ENCODE measurements around the gene CRYM.
"Not testable (repeated sequence)": the region's sequence is repeated elsewhere in the genome, so short reads cannot be mapped to it uniquely, and the experiment has no call there.

CRYM gene

DNA sequence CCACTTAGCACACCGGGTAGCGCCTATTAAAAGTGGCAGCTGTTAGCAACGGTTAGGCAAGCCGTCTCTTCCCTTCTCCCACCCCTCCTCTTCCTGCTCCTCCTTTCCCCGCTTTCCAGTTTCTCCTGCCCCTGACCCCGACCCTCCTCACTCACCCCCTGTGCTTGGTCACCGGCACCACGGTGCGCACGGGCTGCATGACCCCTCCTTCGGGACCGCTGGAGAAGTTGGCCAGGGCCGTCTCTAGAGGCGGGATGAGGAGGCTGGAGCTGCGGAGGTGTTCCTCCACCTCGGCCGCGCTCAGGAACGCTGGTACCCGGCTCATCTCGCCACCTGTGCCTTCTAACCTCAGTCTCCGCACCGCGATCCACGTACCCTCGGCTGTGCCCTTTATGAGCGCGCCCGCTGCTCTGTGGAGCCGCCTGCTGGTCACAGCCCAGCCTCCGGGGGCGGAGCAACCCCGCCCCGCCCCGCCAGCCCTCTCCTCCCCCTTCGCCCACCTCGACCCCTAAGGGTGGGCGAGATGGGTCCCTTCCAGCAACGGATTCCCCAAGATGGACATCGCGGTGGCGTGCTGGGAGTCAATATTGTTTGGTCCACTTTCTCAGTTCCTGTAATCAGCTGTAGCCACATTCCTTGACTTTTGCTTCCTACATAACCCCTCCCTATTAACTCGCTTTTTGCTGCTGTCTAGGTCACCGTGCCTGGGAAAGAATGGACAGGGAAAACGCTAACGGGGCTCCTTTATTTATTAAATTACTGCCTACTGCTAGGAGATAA lies at the start of gene CRYM:
Gene CRYM, minus strand, starts transcription at position 364 of the 780 bp plus-strand sequence. Its CDS starts 39 bp downstream, at position 325.
- DNase-seq, result peak; percentile 80

DNA sequence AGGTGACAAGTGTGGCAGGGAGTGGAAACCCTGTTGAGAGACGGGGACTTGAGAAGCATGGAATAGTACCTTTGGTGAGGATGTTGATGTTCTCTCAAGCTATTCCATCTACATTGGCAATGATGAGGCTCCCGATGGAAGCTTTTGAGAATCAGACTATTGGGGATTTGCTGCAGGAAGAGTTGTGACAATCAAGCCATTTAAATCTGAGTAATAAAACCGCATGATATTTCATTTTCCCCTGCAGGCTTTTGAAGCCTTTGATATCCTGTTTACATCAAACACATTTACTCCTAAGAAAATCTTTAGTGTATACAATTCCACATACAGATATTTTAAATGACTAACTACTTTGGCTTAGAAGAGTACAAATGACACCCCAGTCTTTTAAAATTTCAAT lies 49.0 kb upstream of the CRYM start:
- DNase-seq, result no peak

DNA sequence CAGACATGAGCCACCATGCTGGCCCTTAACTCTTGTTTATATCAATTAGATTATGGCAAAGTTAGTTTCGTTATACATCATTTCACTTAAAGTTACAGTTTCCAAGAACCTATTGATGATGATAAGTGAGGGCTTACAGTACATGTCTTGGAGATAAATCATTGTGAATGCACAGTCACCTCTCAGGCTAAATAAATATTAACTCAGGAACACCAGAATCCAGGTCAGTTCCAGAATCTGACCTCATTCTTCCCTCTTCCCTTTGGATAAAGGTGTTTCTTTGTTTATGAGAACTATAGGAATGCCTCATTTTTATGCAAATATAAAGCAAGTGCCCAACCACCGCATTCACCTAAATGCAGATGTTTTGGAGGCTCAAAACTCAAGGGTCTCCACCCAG lies 48.4 kb upstream of the CRYM start:
- no peak for DNase-seq

DNA sequence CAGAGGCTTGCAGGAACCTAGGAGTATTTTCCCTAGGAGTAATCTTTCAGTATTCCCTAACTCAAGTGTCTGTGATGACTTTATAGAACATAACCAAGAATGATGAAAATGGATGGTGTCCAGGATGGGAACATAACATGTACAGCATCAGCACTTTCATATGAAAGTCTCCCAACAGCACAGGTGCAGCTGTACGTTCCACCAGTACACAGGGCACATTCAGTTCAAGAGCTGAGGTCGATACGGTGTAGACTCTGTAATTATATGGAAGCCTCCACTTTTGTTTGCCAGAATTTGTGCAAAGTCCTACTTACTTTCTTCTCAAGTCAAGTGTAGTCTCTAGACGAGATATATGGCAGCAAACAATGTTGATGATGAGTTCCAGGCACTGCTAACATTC lies 46.2 kb upstream of the CRYM start:
- DNase-seq, result no peak

- not testable (repeated sequence) for DNase-seq
Observed at GRCh38 chr16:21322251-21322650, 44.2 kb upstream of the CRYM start.

DNA sequence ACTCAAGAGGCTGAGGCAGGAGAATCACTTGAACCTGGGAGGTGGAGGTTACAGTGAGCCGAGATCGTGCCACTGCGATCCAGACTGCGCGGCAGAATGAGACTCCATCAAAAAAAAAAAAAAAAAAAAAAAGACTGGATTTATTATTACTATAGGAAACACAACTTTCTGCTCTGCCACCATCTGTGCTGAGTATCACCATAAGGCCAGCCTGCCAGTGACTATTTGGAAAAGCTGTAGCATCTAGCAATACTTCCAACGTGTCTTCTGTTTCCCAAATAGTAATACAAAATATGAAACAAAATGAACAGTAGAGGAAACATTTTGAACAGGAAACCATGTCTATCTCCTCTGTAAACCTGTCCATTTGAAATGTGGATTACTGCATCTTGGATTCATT lies 43.6 kb upstream of the CRYM start:
- DNase-seq, result no peak

- no peak for DNase-seq
Observed at GRCh38 chr16:21314339-21314738, 36.2 kb upstream of the CRYM start.

- not testable (repeated sequence) for DNase-seq
Observed at GRCh38 chr16:21312863-21313372, 34.8 kb upstream of the CRYM start.

GRCh38 chr16:21312046-21312445 lies 34.0 kb upstream of the CRYM start:
- not testable (repeated sequence) for DNase-seq

DNA sequence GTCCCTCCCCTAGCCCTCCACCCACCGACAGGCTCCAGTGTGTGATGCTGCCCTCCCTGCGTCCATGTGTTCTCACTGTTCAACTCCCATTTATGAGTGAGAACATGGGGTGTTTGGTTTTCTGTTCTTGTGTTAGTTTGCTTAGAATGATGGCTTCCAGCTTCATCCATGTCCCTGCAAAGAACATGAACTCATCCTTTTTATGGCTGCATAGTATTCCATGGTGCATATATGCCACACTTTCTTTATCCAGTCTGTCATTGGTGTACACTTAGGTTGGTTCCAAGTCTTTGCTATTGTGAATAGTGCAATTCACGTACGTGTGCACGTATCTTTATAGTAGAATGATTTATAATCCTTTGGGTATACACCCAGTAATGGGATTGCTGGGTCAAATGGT lies 28.6 kb upstream of the CRYM start:
- not testable (repeated sequence) for DNase-seq

DNA sequence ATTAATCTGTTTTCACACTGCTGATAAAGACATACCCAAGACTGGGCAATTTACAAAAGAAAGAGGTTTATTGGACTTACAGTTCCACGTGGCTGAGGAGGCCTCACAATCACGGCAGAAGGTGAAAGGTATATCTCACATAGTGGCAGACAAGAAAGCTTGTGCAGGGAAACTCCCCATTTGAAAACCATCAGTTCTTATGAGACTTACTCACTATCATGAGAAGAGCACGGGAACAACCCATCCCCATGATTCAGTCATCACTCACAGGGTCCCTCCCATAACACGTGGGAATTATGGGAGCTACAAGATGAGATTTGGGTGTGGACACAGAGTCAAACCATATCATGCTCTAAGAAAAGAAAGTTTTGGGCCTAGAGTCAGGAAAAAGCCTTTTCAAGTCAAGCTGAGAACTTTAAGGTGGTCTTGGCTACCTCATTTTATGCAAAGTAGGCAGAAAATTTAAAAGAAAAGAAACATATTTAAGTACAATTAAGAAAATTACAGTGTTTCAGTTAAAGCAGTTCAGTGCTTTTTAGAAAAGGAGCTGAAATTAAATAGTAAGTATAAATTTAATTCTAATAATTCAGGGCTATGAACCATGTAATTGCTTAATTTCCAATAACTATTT lies 24.9 kb upstream of the CRYM start:
- DNase-seq, result no peak

DNA sequence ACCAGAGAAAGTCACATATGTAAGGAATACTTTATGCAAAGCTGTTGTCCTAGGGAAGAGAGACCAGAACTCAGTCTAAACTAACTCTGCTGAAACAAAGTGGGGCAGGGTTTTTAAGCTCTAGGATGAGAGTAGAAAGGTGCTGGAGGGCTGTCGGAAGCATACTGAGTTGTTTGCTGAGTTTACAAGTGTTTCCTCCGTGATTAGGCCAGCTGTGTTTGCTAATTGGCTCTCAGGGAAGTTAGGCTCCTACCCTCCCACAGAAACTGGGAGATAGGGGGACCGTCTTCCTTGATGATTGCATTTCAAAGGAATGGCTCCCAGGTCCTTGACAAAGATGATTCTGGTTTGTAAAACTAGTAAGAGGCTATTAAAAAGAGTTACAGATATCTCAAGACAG lies 24.4 kb upstream of the CRYM start:
- no peak for DNase-seq

- no peak for DNase-seq
Observed at GRCh38 chr16:21301895-21302291, 23.8 kb upstream of the CRYM start.

DNA sequence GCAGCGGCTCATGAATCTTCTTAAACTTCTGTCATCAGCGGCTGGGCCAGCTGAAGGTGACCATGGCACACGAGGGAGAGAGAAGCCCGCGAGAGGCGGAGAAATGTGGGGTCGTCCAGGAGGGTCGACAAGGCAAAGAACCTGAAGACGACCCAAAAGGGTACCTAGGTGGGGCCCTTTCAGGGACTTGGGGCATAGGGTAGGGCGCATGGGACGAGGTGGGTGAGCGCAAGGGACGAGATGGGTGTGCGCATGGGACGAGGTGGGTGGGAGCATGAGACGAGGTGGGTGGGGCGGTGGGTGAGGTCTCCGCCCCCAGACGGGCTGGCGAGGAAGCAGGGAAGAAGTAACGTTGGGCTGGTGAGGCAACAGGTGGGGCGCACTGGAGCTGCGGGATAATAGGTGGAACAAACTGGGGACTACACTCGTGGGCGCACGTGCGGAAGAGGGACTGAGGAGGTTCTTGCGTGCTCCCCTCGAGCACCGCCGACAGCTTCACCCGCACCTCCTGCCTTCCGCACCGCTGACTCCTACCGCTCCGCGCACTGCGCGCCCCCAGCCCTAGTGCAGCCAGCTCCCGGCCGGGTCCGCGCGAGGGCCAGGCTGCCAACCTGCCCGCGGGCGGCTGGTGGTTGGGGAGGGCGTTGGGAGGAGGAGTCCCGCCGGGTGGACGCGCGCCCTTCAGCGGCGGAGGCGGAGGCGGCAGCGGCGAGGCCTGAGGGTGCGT lies 23.2 kb upstream of the CRYM start:
- DNase-seq, result peak; percentile 89

GRCh38 chr16:21300309-21301167 lies 22.4 kb upstream of the CRYM start:
- peak; percentile 98 for DNase-seq

GRCh38 chr16:21289789-21290188 lies 11.7 kb upstream of the CRYM start:
- DNase-seq, result not testable (repeated sequence)

GRCh38 chr16:21285314-21285713 lies 7.2 kb upstream of the CRYM start:
- no peak for DNase-seq

DNA sequence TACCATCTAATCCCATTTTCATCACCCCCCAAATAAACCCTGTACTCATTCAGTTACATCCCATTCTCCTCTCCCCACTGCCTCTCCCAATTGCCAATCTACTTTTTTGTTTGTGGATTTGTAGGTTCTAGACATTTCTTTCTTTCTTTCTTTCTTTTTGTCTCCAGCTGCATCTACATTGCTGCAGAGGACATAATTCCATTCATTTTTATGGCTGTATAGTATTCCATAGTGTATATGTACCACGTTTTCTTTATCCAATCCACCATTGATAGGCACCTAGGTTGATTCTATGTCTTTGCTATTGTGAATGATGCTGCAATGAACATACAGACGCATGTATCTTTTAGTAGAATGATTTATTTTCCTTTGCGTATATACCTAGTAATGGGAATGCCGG lies 6.3 kb upstream of the CRYM start:
- no peak for DNase-seq

DNA sequence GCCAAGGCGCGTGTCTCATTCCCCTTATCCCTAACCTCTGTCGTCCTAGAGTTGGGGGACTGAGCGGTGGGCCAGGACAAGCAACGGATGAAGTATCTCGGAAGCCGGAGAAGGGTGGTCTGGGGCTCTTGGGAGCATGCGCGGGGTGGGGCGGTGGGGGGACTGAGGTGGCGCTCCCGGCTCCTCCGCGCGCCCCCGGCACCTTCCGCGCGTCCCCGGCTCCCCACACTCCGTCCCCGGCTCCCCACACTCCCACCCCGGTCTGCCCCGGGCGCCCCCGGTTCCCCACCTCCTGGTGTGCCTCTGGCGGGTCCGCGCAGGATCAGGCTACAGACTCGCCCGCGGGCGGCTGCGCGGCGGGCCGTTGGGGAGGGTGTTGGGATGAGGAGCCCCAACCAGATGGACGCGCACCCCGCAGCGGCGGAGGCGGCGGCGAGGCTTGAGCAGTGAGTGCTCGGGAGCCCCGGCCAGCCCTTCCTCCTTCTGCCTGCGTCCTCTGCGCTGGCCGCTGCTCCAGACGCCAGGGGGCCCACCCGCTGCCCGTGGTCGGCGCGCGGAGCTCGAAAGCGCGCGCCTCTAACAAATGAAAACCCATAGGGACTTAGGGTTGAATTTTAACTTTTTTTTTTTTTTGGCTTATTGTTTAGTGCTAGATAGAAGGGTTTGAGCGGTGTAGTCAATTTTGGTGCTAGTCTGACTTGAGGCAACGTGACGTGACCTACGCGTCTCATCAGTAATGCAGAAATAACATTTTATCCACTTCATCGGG lies 5.6 kb upstream of the CRYM start:
- DNase-seq, result peak; percentile 81

DNA sequence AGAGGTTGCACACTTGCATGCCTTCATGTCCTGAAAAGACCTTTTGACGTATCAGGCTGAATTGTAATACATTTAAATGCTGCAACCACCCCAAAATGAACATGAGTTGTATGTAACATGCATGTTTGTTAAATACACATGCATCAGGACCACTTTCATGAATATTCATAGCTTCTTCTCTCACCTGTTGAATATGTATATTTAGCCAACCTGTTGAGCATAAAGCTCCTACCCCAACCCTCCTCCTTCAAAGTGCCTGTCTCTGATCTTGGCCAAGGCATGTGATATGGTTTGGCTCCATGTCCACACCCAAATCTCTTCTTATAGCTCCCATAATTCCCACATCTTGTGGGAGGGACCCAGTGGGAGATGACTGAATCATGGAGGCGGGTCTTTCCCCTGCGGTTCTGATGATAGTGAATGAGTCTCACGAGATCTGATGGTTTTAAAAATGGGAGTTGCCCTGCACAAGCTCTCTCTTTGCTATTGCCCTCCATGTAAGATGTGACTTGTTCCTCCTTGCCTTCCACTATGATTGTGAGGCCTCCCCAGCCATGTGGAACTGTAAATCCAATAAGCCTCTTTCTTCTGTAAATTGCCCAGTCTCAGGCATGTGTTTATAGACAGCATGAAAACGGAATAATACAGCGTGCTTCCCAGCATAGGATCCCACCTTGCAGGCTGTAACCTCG lies 3.8 kb upstream of the CRYM start:
- no peak for DNase-seq

DNA sequence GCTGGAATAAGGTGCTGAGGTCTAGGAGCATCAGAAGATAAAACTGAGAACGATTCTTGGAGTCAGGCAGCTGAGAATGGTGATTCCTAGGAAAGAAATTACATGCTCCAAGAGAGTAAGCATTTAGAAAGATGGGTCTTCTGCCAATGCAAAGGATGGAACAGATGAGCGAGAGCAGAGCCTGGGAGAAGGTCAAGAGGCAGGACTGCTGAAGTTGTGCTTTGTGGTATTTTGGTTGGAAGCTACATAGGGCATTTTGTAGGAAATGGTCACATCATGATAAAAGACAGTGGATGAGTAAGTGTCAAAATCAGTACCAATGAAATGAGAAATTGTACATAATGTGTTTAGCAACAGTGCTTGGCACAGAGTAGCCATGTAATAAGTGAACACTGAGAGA lies 1.4 kb upstream of the CRYM start:
- DNase-seq, result no peak
